ENCODE data around the gene CEP290. TPM values are rescaled to one million over a fixed set of nuclear protein-coding genes. Genes with fewer than 3 reads are reported as not detected.

CEP290 gene
- total RNA-seq, 1 experiment from 2014 or later, result 14.1 TPM

GRCh38 chr12:88113871-88114270 lies 28.0 kb downstream of the CEP290 start:
- no peaks in the 10 kb centered on the region for H3K4me1 Mint-ChIP-seq (ENCODE audit: low read depth, unreplicated experiment)
- no peak overlapping the region for H3K4me3 Mint-ChIP-seq (ENCODE audit: low read depth, unreplicated experiment)
- no peaks in the 10 kb centered on the region for H3K9me3 Mint-ChIP-seq (ENCODE audit: low read depth, unreplicated experiment)
- H3K36me3 Mint-ChIP-seq (ENCODE audit: insufficient read depth, unreplicated experiment), result no peaks in the 10 kb centered on the region
- no peak for DNase-seq
- no TSS peak for BruUV-seq (replicated peaks)
- H3K27ac Mint-ChIP-seq (ENCODE audit: unreplicated experiment), result no peak overlapping the region
- intact Hi-C loops (cut with micrococcal nuclease; ENCODE audit: unreplicated experiment), result loop anchor here (5.0 to 10.0 kb wide), 3 partner anchors 878 to 1413 kb away; partner anchors contain the start of gene POC1B
- CTCF ChIA-PET, result interaction anchor here (0.7 kb wide), 1 partner anchor 1596 kb away, joined by 3 read pairs; no protein-coding TSS in a partner anchor
- TF ChIP-seq CTCF (IDR thresholded peaks at IDR 0.05; ENCODE audit: unreplicated experiment), result no peak
- H3K27me3 Mint-ChIP-seq (ENCODE audit: unreplicated experiment), result no peaks in the 10 kb centered on the region

- Mint-ChIP-seq H3K9me3 (ENCODE audit: low read depth, unreplicated experiment) (no peaks in the 10 kb centered on the region), H3K27ac (ENCODE audit: unreplicated experiment) (peak overlapping the region; percentile 51), H3K4me1 (ENCODE audit: low read depth, unreplicated experiment) (no peaks in the 10 kb centered on the region), H3K27me3 (ENCODE audit: unreplicated experiment) (no peaks in the 10 kb centered on the region), H3K4me3 (ENCODE audit: low read depth, unreplicated experiment) (peak overlapping the region; percentile 31), H3K36me3 (ENCODE audit: insufficient read depth, unreplicated experiment) (peaks cover 4% of the 10 kb centered on the region)
- TF ChIP-seq CTCF (IDR thresholded peaks at IDR 0.05; ENCODE audit: unreplicated experiment), result no peak
- intact Hi-C loops (cut with micrococcal nuclease; ENCODE audit: unreplicated experiment), result loop anchor here (2.0 to 10.0 kb wide), 4 partner anchors 881 to 1416 kb away; partner anchors contain the start of gene POC1B
- CTCF ChIA-PET, result no interaction called here
- BruUV-seq (replicated peaks), result no TSS peak
- no peak for DNase-seq
Observed at GRCh38 chr12:88111074-88111652, 30.7 kb downstream of the CEP290 start.

GRCh38 chr12:88108021-88108420 lies 33.9 kb downstream of the CEP290 start:
- Mint-ChIP-seq H3K4me3 (ENCODE audit: low read depth, unreplicated experiment) (no peak overlapping the region), H3K27me3 (ENCODE audit: unreplicated experiment) (no peaks in the 10 kb centered on the region), H3K27ac (ENCODE audit: unreplicated experiment) (no peak overlapping the region), H3K4me1 (ENCODE audit: low read depth, unreplicated experiment) (no peaks in the 10 kb centered on the region), H3K36me3 (ENCODE audit: insufficient read depth, unreplicated experiment) (peaks cover 4% of the 10 kb centered on the region), H3K9me3 (ENCODE audit: low read depth, unreplicated experiment) (no peaks in the 10 kb centered on the region)
- CTCF ChIA-PET, result no interaction called here
- BruUV-seq (replicated peaks), result no TSS peak
- DNase-seq, result no peak
- no peak for TF ChIP-seq CTCF (IDR thresholded peaks at IDR 0.05; ENCODE audit: unreplicated experiment)
- intact Hi-C loops (cut with micrococcal nuclease; ENCODE audit: unreplicated experiment), result no loop called here

- Mint-ChIP-seq H3K4me3 (ENCODE audit: low read depth, unreplicated experiment) (no peak overlapping the region), H3K9me3 (ENCODE audit: low read depth, unreplicated experiment) (no peaks in the 10 kb centered on the region)
Observed at GRCh38 chr12:88093573-88093972, 48.3 kb downstream of the CEP290 start.

More at GRCh38 chr12:88093573-88093972, 48.3 kb downstream of the CEP290 start:
- no TSS peak for BruUV-seq (replicated peaks)
- Mint-ChIP-seq H3K4me1 (ENCODE audit: low read depth, unreplicated experiment) (no peaks in the 10 kb centered on the region), H3K27me3 (ENCODE audit: unreplicated experiment) (no peaks in the 10 kb centered on the region), H3K27ac (ENCODE audit: unreplicated experiment) (no peak overlapping the region), H3K36me3 (ENCODE audit: insufficient read depth, unreplicated experiment) (peaks cover 5% of the 10 kb centered on the region)
- no peak for DNase-seq
- intact Hi-C loops (cut with micrococcal nuclease; ENCODE audit: unreplicated experiment), result no loop called here
- CTCF ChIA-PET, result no interaction called here
- no peak for TF ChIP-seq CTCF (IDR thresholded peaks at IDR 0.05; ENCODE audit: unreplicated experiment)
